ENCODE results near the gene LAGE3. TPM values are rescaled to one million over a fixed set of nuclear protein-coding genes. Genes with fewer than 3 reads are reported as not detected.
A peak's percentile ranks its signal among the peaks of the same experiment; 100 is the strongest.

LAGE3 gene
- total and polyA plus RNA-seq, 10 donors: 11.8 to 27.7 (median 19.4) TPM

DNA sequence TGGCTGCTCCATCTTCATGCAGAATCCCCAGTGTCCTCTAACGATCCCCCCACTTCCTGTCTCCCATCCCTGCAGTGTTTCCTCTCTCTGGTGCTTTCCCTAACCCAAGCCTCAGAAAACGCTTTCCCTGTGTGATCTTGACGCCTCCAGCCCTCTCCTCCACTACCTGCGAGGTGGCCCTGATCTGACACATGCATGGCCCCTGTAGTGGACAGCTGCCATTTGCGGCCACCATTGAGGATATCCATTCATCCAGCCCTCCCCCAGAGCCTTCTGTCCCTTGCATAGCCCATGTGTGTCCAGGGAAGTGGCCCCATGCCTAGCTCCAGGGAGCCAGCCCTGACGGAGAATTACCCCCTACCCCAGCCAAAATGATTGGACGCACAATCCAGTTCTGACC is 4.2 kb upstream of the LAGE3 start:
- Histone ChIP-seq H3K36me3 (peaks cover 0 to 32% (median 0%) of the 10 kb centered on the region in 6 donors), H3K27ac (no peak overlapping the region), H3K4me3 (no peak overlapping the region), H3K27me3 (replicated peaks in 1 of 7) (no peaks in the 10 kb centered on the region), H3K9me3 (no peaks in the 10 kb centered on the region), H3K4me1 (peaks cover 0 to 50% (median 32%) of the 10 kb centered on the region in 6 donors)
- WGBS, 5 donors: 60 to 84% (median 78%) methylated on average over 7 of the region's 7 CpGs
- TF ChIP-seq POLR2A (IDR thresholded peaks at IDR 0.05): no peak
- no peak for TF ChIP-seq POLR2AphosphoS5 (IDR thresholded peaks at IDR 0.05)
- TF ChIP-seq, protein P1, sequence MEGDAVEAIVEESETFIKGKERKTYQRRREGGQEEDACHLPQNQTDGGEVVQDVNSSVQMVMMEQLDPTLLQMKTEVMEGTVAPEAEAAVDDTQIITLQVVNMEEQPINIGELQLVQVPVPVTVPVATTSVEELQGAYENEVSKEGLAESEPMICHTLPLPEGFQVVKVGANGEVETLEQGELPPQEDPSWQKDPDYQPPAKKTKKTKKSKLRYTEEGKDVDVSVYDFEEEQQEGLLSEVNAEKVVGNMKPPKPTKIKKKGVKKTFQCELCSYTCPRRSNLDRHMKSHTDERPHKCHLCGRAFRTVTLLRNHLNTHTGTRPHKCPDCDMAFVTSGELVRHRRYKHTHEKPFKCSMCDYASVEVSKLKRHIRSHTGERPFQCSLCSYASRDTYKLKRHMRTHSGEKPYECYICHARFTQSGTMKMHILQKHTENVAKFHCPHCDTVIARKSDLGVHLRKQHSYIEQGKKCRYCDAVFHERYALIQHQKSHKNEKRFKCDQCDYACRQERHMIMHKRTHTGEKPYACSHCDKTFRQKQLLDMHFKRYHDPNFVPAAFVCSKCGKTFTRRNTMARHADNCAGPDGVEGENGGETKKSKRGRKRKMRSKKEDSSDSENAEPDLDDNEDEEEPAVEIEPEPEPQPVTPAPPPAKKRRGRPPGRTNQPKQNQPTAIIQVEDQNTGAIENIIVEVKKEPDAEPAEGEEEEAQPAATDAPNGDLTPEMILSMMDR (IDR thresholded peaks at IDR 0.05 in 8 of 11, conservative IDR thresholded peaks at IDR 0.05 in 3 of 11): no peak
- no peak for DNase-seq
- intact Hi-C loops (cut with DNase I; ENCODE audit: low total_unique reads): no loop called here

DNA sequence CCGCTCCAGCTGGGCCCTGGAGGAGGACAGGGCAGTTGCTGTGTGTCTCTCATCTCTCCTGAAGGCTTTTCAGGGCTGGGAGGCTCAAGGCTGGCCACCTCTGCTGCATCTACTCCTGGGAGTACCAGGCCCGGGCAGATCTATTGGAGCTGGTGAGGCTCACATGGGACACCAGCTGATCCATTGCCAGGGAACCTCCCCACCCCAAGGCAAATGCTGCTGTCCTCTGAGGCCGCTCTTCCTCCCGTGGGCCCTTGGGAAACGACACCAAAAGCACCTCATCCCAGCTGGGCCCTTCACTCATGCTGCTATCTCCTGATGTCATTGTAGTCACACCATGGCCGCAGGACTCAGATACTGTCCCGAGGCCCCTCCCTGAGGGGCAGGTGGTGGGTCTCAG is 3.7 kb upstream of the LAGE3 start:
- intact Hi-C loops (cut with DNase I; ENCODE audit: low total_unique reads): no loop called here
- TF ChIP-seq POLR2AphosphoS5 (IDR thresholded peaks at IDR 0.05): no peak
- no peak for TF ChIP-seq POLR2A (IDR thresholded peaks at IDR 0.05)
- TF ChIP-seq, protein P1 (IDR thresholded peaks at IDR 0.05 in 8 of 11, conservative IDR thresholded peaks at IDR 0.05 in 3 of 11): no peak
- Histone ChIP-seq H3K9me3 (no peaks in the 10 kb centered on the region), H3K36me3 (peaks cover 0 to 26% (median 0%) of the 10 kb centered on the region in 6 donors), H3K27ac (no peak overlapping the region), H3K4me3 (no peak overlapping the region), H3K27me3 (replicated peaks in 1 of 7) (no peaks in the 10 kb centered on the region), H3K4me1 (peaks cover 0 to 51% (median 34%) of the 10 kb centered on the region in 6 donors)
- WGBS, 5 donors: 83 to 88% (median 84%) methylated on average over 1 to 7 of the region's 7 CpGs
- DNase-seq: no peak

DNA sequence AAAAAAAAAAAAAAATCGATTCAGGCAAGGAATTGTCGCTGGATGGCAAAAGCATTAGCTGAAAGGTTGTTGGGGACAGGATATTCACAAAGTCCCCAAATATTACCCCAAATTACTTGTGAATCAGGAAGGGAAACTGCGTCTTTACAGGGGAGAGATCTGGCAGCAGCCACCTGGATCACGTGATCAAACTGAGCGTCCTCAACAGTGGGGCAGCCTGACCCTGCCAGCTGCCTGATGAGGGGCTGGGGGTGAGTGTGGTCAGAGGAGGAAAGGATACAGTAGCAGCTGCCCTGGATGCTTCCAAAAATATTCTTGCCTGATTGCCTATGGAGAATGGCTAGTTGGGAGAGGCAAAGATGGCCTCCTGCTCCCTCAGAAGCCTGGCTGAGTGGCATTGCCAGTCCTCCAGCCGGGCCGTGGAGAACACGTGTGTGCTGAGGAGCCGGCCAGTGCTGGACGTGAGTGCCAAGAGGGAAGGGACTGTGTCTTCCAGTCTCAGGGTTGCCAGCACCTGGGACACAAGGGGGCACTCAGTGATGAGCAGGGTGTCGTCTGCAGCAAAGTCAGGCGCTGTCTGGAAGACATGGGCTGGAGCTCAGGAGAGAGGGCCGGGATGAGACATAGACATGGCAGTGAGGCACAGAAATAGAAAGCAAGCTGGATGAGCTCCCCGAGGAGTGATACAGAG is 3.0 kb upstream of the LAGE3 start:
- H3K9me3 ChIP-seq: no peaks in the 10 kb centered on the region
- H3K36me3 ChIP-seq: peaks cover 0 to 20% (median 0%) of the 10 kb centered on the region in 6 donors
- H3K4me3 ChIP-seq: no peak overlapping the region
- TF ChIP-seq POLR2A (IDR thresholded peaks at IDR 0.05) (no peak), POLR2AphosphoS5 (IDR thresholded peaks at IDR 0.05) (no peak)
- TF ChIP-seq, protein P1 (IDR thresholded peaks at IDR 0.05 in 8 of 11, conservative IDR thresholded peaks at IDR 0.05 in 3 of 11): no peak
- DNase-seq: peak; percentile 63
- peaks cover 0 to 50% (median 28%) of the 10 kb centered on the region in 6 donors for H3K4me1 ChIP-seq
- 83 to 92% (median 85%) methylated on average over 12 to 14 of the region's 14 CpGs for WGBS, 5 donors
- H3K27me3 ChIP-seq (replicated peaks in 1 of 7): no peaks in the 10 kb centered on the region
- no peak overlapping the region for H3K27ac ChIP-seq
- intact Hi-C loops (cut with DNase I; ENCODE audit: low total_unique reads): no loop called here

DNA sequence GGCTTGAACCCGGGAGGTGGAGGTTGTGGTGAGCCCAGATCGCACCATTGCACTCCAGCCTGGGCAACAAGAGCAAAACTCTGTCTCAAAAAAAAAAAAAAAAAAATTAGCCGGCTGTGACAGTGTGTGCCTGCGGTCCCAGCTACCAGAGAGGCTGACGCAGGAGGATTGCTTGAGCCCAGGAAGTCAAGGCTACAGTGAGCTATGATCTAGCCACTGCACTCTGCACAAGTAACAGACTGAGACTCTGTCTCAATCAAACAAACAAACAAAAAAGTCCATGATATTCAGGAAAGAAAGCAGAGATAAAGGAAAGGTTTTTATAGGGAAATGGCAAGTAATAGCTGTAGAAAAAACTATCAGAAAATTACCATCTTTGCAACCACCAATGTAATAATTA is 2.1 kb upstream of the LAGE3 start:
- TF ChIP-seq, protein P1 (IDR thresholded peaks at IDR 0.05 in 8 of 11, conservative IDR thresholded peaks at IDR 0.05 in 3 of 11): no peak
- TF ChIP-seq POLR2A (IDR thresholded peaks at IDR 0.05): no peak
- TF ChIP-seq POLR2AphosphoS5 (IDR thresholded peaks at IDR 0.05): no peak
- intact Hi-C loops (cut with DNase I; ENCODE audit: low total_unique reads): no loop called here
- Histone ChIP-seq H3K36me3 (peaks cover 0 to 20% (median 0%) of the 10 kb centered on the region in 6 donors), H3K27me3 (replicated peaks in 1 of 7) (no peaks in the 10 kb centered on the region), H3K4me3 (no peak overlapping the region), H3K4me1 (peaks cover 0 to 46% (median 24%) of the 10 kb centered on the region in 6 donors), H3K27ac (no peak overlapping the region), H3K9me3 (no peaks in the 10 kb centered on the region)
- 82 to 99% (median 88%) methylated on average over 5 of the region's 5 CpGs for WGBS, 5 donors
- no peak for DNase-seq

Measured in spleen (tissue), 11 donors.